ENCODE results near the gene KRTAP4-2. TPM values are rescaled to one million over a fixed set of nuclear protein-coding genes. Genes with fewer than 3 reads are reported as not detected.

The KRTAP4-2 gene
- total and polyA plus RNA-seq, 8 donors: not detected

GRCh38 chr17:41133880-41134735 is 43.9 kb downstream of the KRTAP4-2 start:
- H3K4me3 ChIP-seq: no peak overlapping the region
- intact Hi-C loops (cut with DNase I): no loop called here
- DNase-seq (no peak), ATAC-seq (no peak)
- H3K36me3 ChIP-seq: no peaks in the 10 kb centered on the region
- H3K27me3 ChIP-seq: no peaks in the 10 kb centered on the region
- H3K4me1 ChIP-seq: no peaks in the 10 kb centered on the region
- peaks cover 0 to under 1% of the 10 kb centered on the region in 2 donors for H3K9me3 ChIP-seq
- TF ChIP-seq CTCF (IDR thresholded peaks at IDR 0.05): no peak
- H3K27ac ChIP-seq: no peak overlapping the region

- no peak overlapping the region for H3K4me3 ChIP-seq
- H3K27me3 ChIP-seq: no peaks in the 10 kb centered on the region
- no peaks in the 10 kb centered on the region for H3K36me3 ChIP-seq
- no peak for TF ChIP-seq CTCF (IDR thresholded peaks at IDR 0.05)
- no peak overlapping the region for H3K27ac ChIP-seq
- DNase-seq (no peak), ATAC-seq (no peak)
- no peaks in the 10 kb centered on the region for H3K4me1 ChIP-seq
- H3K9me3 ChIP-seq: no peaks in the 10 kb centered on the region
- intact Hi-C loops (cut with DNase I): no loop called here
Observed at GRCh38 chr17:41131979-41132378, 46.0 kb downstream of the KRTAP4-2 start.

Other genes starting within 250 kb of the KRTAP4-2 start
Only the 30 nearest of the 41 such genes appear.
- not detected for gene KRTAP1-5, start 151.0 kb downstream of the KRTAP4-2 start, total RNA-seq
- gene KRTAP1-5, start 151.0 kb downstream of the KRTAP4-2 start, polyA plus RNA-seq (ENCODE audit: insufficient read length in 6 of 6): not detected
- gene KRTAP1-4, start 148.0 kb downstream of the KRTAP4-2 start, total RNA-seq: not detected
- gene KRTAP1-4, start 148.0 kb downstream of the KRTAP4-2 start, polyA plus RNA-seq (ENCODE audit: insufficient read length in 6 of 6): not detected
- gene KRTAP1-3, start 143.3 kb downstream of the KRTAP4-2 start, total RNA-seq: not detected
- not detected for gene KRTAP1-3, start 143.3 kb downstream of the KRTAP4-2 start, polyA plus RNA-seq (ENCODE audit: insufficient read length in 6 of 6)
- gene KRTAP1-1, start 136.8 kb downstream of the KRTAP4-2 start, total RNA-seq: not detected
- not detected for gene KRTAP1-1, start 136.8 kb downstream of the KRTAP4-2 start, polyA plus RNA-seq (ENCODE audit: insufficient read length in 6 of 6)
- not detected for gene KRTAP2-1, start 130.9 kb downstream of the KRTAP4-2 start, total RNA-seq
- gene KRTAP2-1, start 130.9 kb downstream of the KRTAP4-2 start, polyA plus RNA-seq (ENCODE audit: insufficient read length in 6 of 6): not detected
- gene KRTAP2-2, start 123.0 kb downstream of the KRTAP4-2 start, total RNA-seq: not detected
- gene KRTAP2-2, start 123.0 kb downstream of the KRTAP4-2 start, polyA plus RNA-seq (ENCODE audit: insufficient read length in 6 of 6): not detected
- 1 to 10 TPM in 1 of 2 donors, not detected in 1; 1.2 TPM for gene KRTAP2-3, start 118.1 kb downstream of the KRTAP4-2 start, total RNA-seq
- gene KRTAP2-3, start 118.1 kb downstream of the KRTAP4-2 start, polyA plus RNA-seq (ENCODE audit: insufficient read length in 6 of 6): not detected
- gene KRTAP2-4, start 112.3 kb downstream of the KRTAP4-2 start, total RNA-seq: not detected
- not detected for gene KRTAP2-4, start 112.3 kb downstream of the KRTAP4-2 start, polyA plus RNA-seq (ENCODE audit: insufficient read length in 6 of 6)
- not detected for gene KRTAP4-7, start 94.1 kb downstream of the KRTAP4-2 start, total RNA-seq
- not detected for gene KRTAP4-7, start 94.1 kb downstream of the KRTAP4-2 start, polyA plus RNA-seq (ENCODE audit: insufficient read length in 6 of 6)
- not detected for gene KRTAP4-8, start 80.1 kb downstream of the KRTAP4-2 start, total RNA-seq
- gene KRTAP4-8, start 80.1 kb downstream of the KRTAP4-2 start, polyA plus RNA-seq (ENCODE audit: insufficient read length in 6 of 6): not detected
- gene KRTAP4-16, start 76.0 kb downstream of the KRTAP4-2 start, total RNA-seq: not detected
- not detected for gene KRTAP4-16, start 76.0 kb downstream of the KRTAP4-2 start, polyA plus RNA-seq (ENCODE audit: insufficient read length in 6 of 6)
- not detected for gene KRTAP4-9, start 72.8 kb downstream of the KRTAP4-2 start, total RNA-seq
- gene KRTAP4-9, start 72.8 kb downstream of the KRTAP4-2 start, polyA plus RNA-seq (ENCODE audit: insufficient read length in 6 of 6): not detected
- not detected for gene KRTAP4-11, start 59.8 kb downstream of the KRTAP4-2 start, total RNA-seq
- gene KRTAP4-11, start 59.8 kb downstream of the KRTAP4-2 start, polyA plus RNA-seq (ENCODE audit: insufficient read length in 6 of 6): under 1 TPM in 1 of 6 donors, not detected in 5; 0.23 TPM
- gene KRTAP4-12, start 54.0 kb downstream of the KRTAP4-2 start, total RNA-seq: not detected
- gene KRTAP4-12, start 54.0 kb downstream of the KRTAP4-2 start, polyA plus RNA-seq (ENCODE audit: insufficient read length in 6 of 6): not detected
- not detected for gene KRTAP4-6, start 37.7 kb downstream of the KRTAP4-2 start, total RNA-seq
- gene KRTAP4-6, start 37.7 kb downstream of the KRTAP4-2 start, polyA plus RNA-seq (ENCODE audit: insufficient read length in 6 of 6): not detected
- gene KRTAP4-5, start 28.4 kb downstream of the KRTAP4-2 start, total RNA-seq: not detected
- gene KRTAP4-5, start 28.4 kb downstream of the KRTAP4-2 start, polyA plus RNA-seq (ENCODE audit: insufficient read length in 6 of 6): not detected
- not detected for gene KRTAP4-4, start 17.5 kb downstream of the KRTAP4-2 start, total RNA-seq
- gene KRTAP4-4, start 17.5 kb downstream of the KRTAP4-2 start, polyA plus RNA-seq (ENCODE audit: insufficient read length in 6 of 6): not detected
- not detected for gene KRTAP4-3, start 10.0 kb downstream of the KRTAP4-2 start, total RNA-seq
- gene KRTAP4-3, start 10.0 kb downstream of the KRTAP4-2 start, polyA plus RNA-seq (ENCODE audit: insufficient read length in 6 of 6): not detected
- gene KRTAP4-1, start 6.7 kb upstream of the KRTAP4-2 start, total RNA-seq: not detected
- not detected for gene KRTAP4-1, start 6.7 kb upstream of the KRTAP4-2 start, polyA plus RNA-seq (ENCODE audit: insufficient read length in 6 of 6)
- not detected for gene KRTAP9-1, start 11.7 kb upstream of the KRTAP4-2 start, total RNA-seq
- gene KRTAP9-1, start 11.7 kb upstream of the KRTAP4-2 start, polyA plus RNA-seq (ENCODE audit: insufficient read length in 6 of 6): not detected
- gene KRTAP9-2, start 48.4 kb upstream of the KRTAP4-2 start, total RNA-seq: not detected
- not detected for gene KRTAP9-2, start 48.4 kb upstream of the KRTAP4-2 start, polyA plus RNA-seq (ENCODE audit: insufficient read length in 6 of 6)
- gene KRTAP9-3, start 54.2 kb upstream of the KRTAP4-2 start, total RNA-seq: not detected
- not detected for gene KRTAP9-3, start 54.2 kb upstream of the KRTAP4-2 start, polyA plus RNA-seq (ENCODE audit: insufficient read length in 6 of 6)
- not detected for gene KRTAP9-8, start 59.8 kb upstream of the KRTAP4-2 start, total RNA-seq
- not detected for gene KRTAP9-8, start 59.8 kb upstream of the KRTAP4-2 start, polyA plus RNA-seq (ENCODE audit: insufficient read length in 6 of 6)
- not detected for gene KRTAP9-4, start 71.5 kb upstream of the KRTAP4-2 start, total RNA-seq
- not detected for gene KRTAP9-4, start 71.5 kb upstream of the KRTAP4-2 start, polyA plus RNA-seq (ENCODE audit: insufficient read length in 6 of 6)
- gene KRTAP9-9, start 77.2 kb upstream of the KRTAP4-2 start, total RNA-seq: not detected
- gene KRTAP9-9, start 77.2 kb upstream of the KRTAP4-2 start, polyA plus RNA-seq (ENCODE audit: insufficient read length in 6 of 6): not detected
- gene KRTAP9-6, start 87.2 kb upstream of the KRTAP4-2 start, total RNA-seq: not detected
- under 1 TPM in 3 of 6 donors, not detected in 3; 0.13 to 0.25 (median 0.23) TPM for gene KRTAP9-6, start 87.2 kb upstream of the KRTAP4-2 start, polyA plus RNA-seq (ENCODE audit: insufficient read length in 6 of 6)
- gene KRTAP9-7, start 97.5 kb upstream of the KRTAP4-2 start, total RNA-seq: not detected
- gene KRTAP9-7, start 97.5 kb upstream of the KRTAP4-2 start, polyA plus RNA-seq (ENCODE audit: insufficient read length in 6 of 6): not detected
- not detected for gene KRTAP29-1, start 124.6 kb upstream of the KRTAP4-2 start, total RNA-seq
- not detected for gene KRTAP29-1, start 124.6 kb upstream of the KRTAP4-2 start, polyA plus RNA-seq (ENCODE audit: insufficient read length in 6 of 6)
- gene KRTAP16-1, start 131.1 kb upstream of the KRTAP4-2 start, total RNA-seq: not detected
- gene KRTAP16-1, start 131.1 kb upstream of the KRTAP4-2 start, polyA plus RNA-seq (ENCODE audit: insufficient read length in 6 of 6): not detected
- not detected for gene KRTAP17-1, start 137.5 kb upstream of the KRTAP4-2 start, total RNA-seq
- not detected for gene KRTAP17-1, start 137.5 kb upstream of the KRTAP4-2 start, polyA plus RNA-seq (ENCODE audit: insufficient read length in 6 of 6)

Measured in left lung (tissue), 10 donors.